GM19043 (cell line): ENCODE results near the gene C6orf89.

Experiments
- ATAC-seq: cut with Tn5 transposase; IDR thresholded peaks from one replicate; pipeline ENCODE4 v1.9.1; 2021; ENCODE audit warnings: low read depth; ENCODE audit not compliant: unreplicated experiment

C6orf89 gene

GRCh38 chr6:36964349-36964748 is 78.6 kb downstream of the C6orf89 start:
- no peak for ATAC-seq

GRCh38 chr6:36964908-36965307 is 79.2 kb downstream of the C6orf89 start:
- ATAC-seq: no peak

- ATAC-seq: no peak
Measured at GRCh38 chr6:36967301-36967700, 81.5 kb downstream of the C6orf89 start.

GRCh38 chr6:36967757-36968156 is 82.0 kb downstream of the C6orf89 start:
- ATAC-seq: no peak

- ATAC-seq: no peak
Measured at GRCh38 chr6:36968266-36968977, 82.7 kb downstream of the C6orf89 start.

GRCh38 chr6:36969240-36969691 is 83.5 kb downstream of the C6orf89 start:
- ATAC-seq: no peak

- ATAC-seq: no peak
Measured at GRCh38 chr6:36969988-36970891, 84.5 kb downstream of the C6orf89 start.

GRCh38 chr6:36970892-36971842 is 85.4 kb downstream of the C6orf89 start:
- ATAC-seq: no peak

GRCh38 chr6:36971921-36972673 is 86.3 kb downstream of the C6orf89 start:
- ATAC-seq: no peak

- ATAC-seq: no peak
Measured at GRCh38 chr6:36973190-36973589, 87.4 kb downstream of the C6orf89 start.

- no peak for ATAC-seq
Measured at GRCh38 chr6:36973647-36974046, 87.9 kb downstream of the C6orf89 start.

GRCh38 chr6:36975231-36976006 is 89.7 kb downstream of the C6orf89 start:
- no peak for ATAC-seq

GRCh38 chr6:36976007-36976264 is 90.2 kb downstream of the C6orf89 start:
- ATAC-seq: no peak

- no peak for ATAC-seq
Measured at GRCh38 chr6:36976509-36976908, 90.8 kb downstream of the C6orf89 start.

- ATAC-seq: no peak
Measured at GRCh38 chr6:36976931-36977330, 91.2 kb downstream of the C6orf89 start.

GRCh38 chr6:36977470-36977941 is 91.8 kb downstream of the C6orf89 start:
- ATAC-seq: no peak
